ENCODE results near the gene CYP3A4. TPM values are rescaled to one million over a fixed set of nuclear protein-coding genes. Genes with fewer than 3 reads are reported as not detected.
"Not testable (repeated sequence)": the region's sequence is repeated elsewhere in the genome, so short reads cannot be mapped to it uniquely, and the experiment has no call there.

The CYP3A4 gene
- total RNA-seq (2014; rRNA removed; shearing (Covaris generic)), result 0.09 and 0.11 TPM in 2 replicates

- DNase-seq (ENCODE audit: low read depth), result no peak
These were observed at the start of gene CYP3A4 for GRCh38 chr7:99784007-99784406. Gene CYP3A4, minus strand, starts transcription at chr7:99784184. Its CDS starts 103 bp downstream, at chr7:99784081.

GRCh38 chr7:99833289-99833877 is 49.4 kb upstream of the CYP3A4 start:
- no peak for DNase-seq (ENCODE audit: low read depth)

- no peak for DNase-seq (ENCODE audit: low read depth)
These were observed 47.6 kb upstream of the CYP3A4 start for GRCh38 chr7:99831595-99831994.

- DNase-seq (ENCODE audit: low read depth), result no peak
These were observed 45.7 kb upstream of the CYP3A4 start for GRCh38 chr7:99829524-99830160.

GRCh38 chr7:99828811-99829210 is 44.8 kb upstream of the CYP3A4 start:
- DNase-seq (ENCODE audit: low read depth), result no peak

GRCh38 chr7:99827040-99827778 is 43.2 kb upstream of the CYP3A4 start:
- DNase-seq (ENCODE audit: low read depth), result no peak

- DNase-seq (ENCODE audit: low read depth), result no peak
These were observed 41.9 kb upstream of the CYP3A4 start for GRCh38 chr7:99825873-99826272.

GRCh38 chr7:99825452-99825851 is 41.5 kb upstream of the CYP3A4 start:
- DNase-seq (ENCODE audit: low read depth), result no peak

- DNase-seq (ENCODE audit: low read depth), result no peak
These were observed 40.1 kb upstream of the CYP3A4 start for GRCh38 chr7:99824091-99824490.

GRCh38 chr7:99822731-99823718 is 39.0 kb upstream of the CYP3A4 start:
- no peak for DNase-seq (ENCODE audit: low read depth)

GRCh38 chr7:99820408-99821027 is 36.5 kb upstream of the CYP3A4 start:
- no peak for DNase-seq (ENCODE audit: low read depth)

- DNase-seq (ENCODE audit: low read depth), result no peak
These were observed 24.8 kb upstream of the CYP3A4 start for GRCh38 chr7:99808766-99809165.

GRCh38 chr7:99806839-99807478 is 23.0 kb upstream of the CYP3A4 start:
- DNase-seq (ENCODE audit: low read depth), result no peak

GRCh38 chr7:99805641-99806040 is 21.7 kb upstream of the CYP3A4 start:
- DNase-seq (ENCODE audit: low read depth), result no peak

- DNase-seq (ENCODE audit: low read depth), result not testable (repeated sequence)
These were observed 19.1 kb upstream of the CYP3A4 start for GRCh38 chr7:99803118-99803517.

- DNase-seq (ENCODE audit: low read depth), result not testable (repeated sequence)
These were observed 17.4 kb upstream of the CYP3A4 start for GRCh38 chr7:99801407-99801806.

- no peak for DNase-seq (ENCODE audit: low read depth)
These were observed 15.0 kb upstream of the CYP3A4 start for GRCh38 chr7:99798972-99799371.

- DNase-seq (ENCODE audit: low read depth), result not testable (repeated sequence)
These were observed 11.9 kb upstream of the CYP3A4 start for GRCh38 chr7:99795864-99796263.

- peak; percentile 66 for DNase-seq (ENCODE audit: low read depth)
These were observed 10.9 kb upstream of the CYP3A4 start for GRCh38 chr7:99794585-99795502.

GRCh38 chr7:99793443-99793842 is 9.5 kb upstream of the CYP3A4 start:
- no peak for DNase-seq (ENCODE audit: low read depth)

Measured in Daoy (cell line).